ENCODE measurements around the gene NR2C1. TPM values are rescaled to one million over a fixed set of nuclear protein-coding genes. Genes with fewer than 3 reads are reported as not detected.

The NR2C1 gene
- total and polyA plus RNA-seq, 2 of the 8 experiments (the other 6 are each of a cell fraction or from before 2014, with no cell fraction given) = 22.8 to 48.3 TPM

- no peaks in the 10 kb centered on the region for H3K27me3 ChIP-seq (replicated peaks in 1 of 4; ENCODE audit: control insufficient read depth in 3 of 4, extremely low read depth in 1 of 4, insufficient read depth in 3 of 4, low read length in 3 of 4)
- no peak overlapping the region for H2AK5ac ChIP-seq (ENCODE audit: low read depth, low read length)
- H3K79me2 ChIP-seq (ENCODE audit: control insufficient read depth in 1 of 2, insufficient read depth in 2 of 2, low read length in 2 of 2) = no peaks in the 10 kb centered on the region
- no peak overlapping the region for H2BK5ac ChIP-seq (ENCODE audit: low read depth, low read length)
- no peak overlapping the region for H3K4me2 ChIP-seq (ENCODE audit: insufficient read depth in 1 of 2, low read depth in 2 of 2, low read length in 2 of 2)
- ChIA-PET CTCF (ENCODE audit: partially characterized antibody) (interaction anchor here (1.3 kb wide), 1 partner anchor 492 kb away, joined by 4 read pairs; no protein-coding TSS in a partner anchor), POLR2A (ENCODE audit: partially characterized antibody) (no interaction called here)
- H3K36me3 ChIP-seq (ENCODE audit: control insufficient read depth in 2 of 4, insufficient read depth in 4 of 4, low read length in 3 of 4) = peaks cover 0 to 64% (median 7%) of the 10 kb centered on the region in 4 experiments; a peak in 4 of 8 replicates
- no peak overlapping the region for H3K18ac ChIP-seq (ENCODE audit: extremely low read depth, low read length)
- H3K4me3 ChIP-seq (ENCODE audit: extremely low read depth in 1 of 4, insufficient read depth in 2 of 4, low read depth in 3 of 4, low read length in 4 of 4) = no peak overlapping the region
- H4K20me1 ChIP-seq (replicated peaks in 1 of 2; ENCODE audit: control insufficient read depth in 1 of 2, insufficient read depth in 2 of 2, low read length in 2 of 2) = peaks cover 1 to 2% of the 10 kb centered on the region in 2 experiments
- H2BK120ac ChIP-seq (replicated peaks; ENCODE audit: low read depth, low read length) = no peak overlapping the region
- H2BK15ac ChIP-seq (ENCODE audit: low read length) = no peak overlapping the region
- no peak overlapping the region for H2BK20ac ChIP-seq (ENCODE audit: low read length)
- no peaks in the 10 kb centered on the region for H3K79me1 ChIP-seq (ENCODE audit: low read depth, low read length)
- H3K9me3 ChIP-seq (ENCODE audit: insufficient read depth in 2 of 2, low read depth in 1 of 2, low read length in 1 of 2) = no peaks in the 10 kb centered on the region
- no peak overlapping the region for H4K8ac ChIP-seq (ENCODE audit: extremely low read depth, insufficient read depth, low read length)
- no peak overlapping the region for H3K9ac ChIP-seq (replicated peaks in 1 of 4; ENCODE audit: extremely low read depth in 1 of 4, low read depth in 3 of 4, low read length in 3 of 4)
- no peaks in the 10 kb centered on the region for H3K23me2 ChIP-seq (ENCODE audit: low read depth, low read length)
- no peak overlapping the region for H4K91ac ChIP-seq (replicated peaks; ENCODE audit: insufficient read length, low read length)
- no peak overlapping the region for H2BK12ac ChIP-seq (ENCODE audit: low read depth, low read length)
- no peak overlapping the region for H3K14ac ChIP-seq (ENCODE audit: insufficient read length)
- H3K4me1 ChIP-seq (replicated peaks in 1 of 4; ENCODE audit: control insufficient read depth in 3 of 4, insufficient read depth in 4 of 4, low read length in 3 of 4) = no peaks in the 10 kb centered on the region
- 90% methylated on average over 2 of the region's 2 CpGs; no CpG with 5 or more reads in 1 of the 2 experiments for WGBS, 2 experiments (ENCODE audit: extremely low coverage in 1 of 2, insufficient coverage in 1 of 2, insufficient read length in 1 of 2, insufficient replicate concordance in 2 of 2, low coverage in 1 of 2, low lambda C conversion rate in 2 of 2, missing lambda C conversion rate in 1 of 2)
- no peak overlapping the region for H3K27ac ChIP-seq (ENCODE audit: low read depth, low read length)
- no peak for FAIRE-seq
- H3K23ac ChIP-seq (ENCODE audit: insufficient read length) = no peak overlapping the region
- no peak overlapping the region for H3K56ac ChIP-seq (replicated peaks; ENCODE audit: insufficient read length, low read depth, low read length)
- H2AFZ ChIP-seq (ENCODE audit: low read length) = no peak overlapping the region
- H3K4ac ChIP-seq (replicated peaks; ENCODE audit: insufficient read length, low read depth, low read length) = no peak overlapping the region
- no peak overlapping the region for H4K5ac ChIP-seq (ENCODE audit: insufficient read length, low read depth, low read length)
- DNase-seq (ENCODE audit: low read depth in 1 of 2, low spot score in 2 of 2) = no peak
- TF ChIP-seq POLR2AphosphoS5 (IDR thresholded peaks at IDR 0.05; ENCODE audit: low read depth, low read length) (no peak), YY1 (IDR thresholded peaks at IDR 0.05; ENCODE audit: low read depth, low read length) (no peak), CBX5 (IDR thresholded peaks at IDR 0.05; ENCODE audit: low read depth, low read length) (no peak), TBP (IDR thresholded peaks at IDR 0.05; ENCODE audit: low read depth, low read length) (no peak), ZNF274 (IDR thresholded peaks at IDR 0.05; ENCODE audit: borderline replicate concordance, extremely low read depth, low read length) (no peak), CREB1 (IDR thresholded peaks at IDR 0.05) (no peak), SUZ12 (IDR thresholded peaks at IDR 0.05; ENCODE audit: low read length) (no peak), HDAC6 (IDR thresholded peaks at IDR 0.05; ENCODE audit: low read depth, low read length) (no peak), E2F6 (IDR thresholded peaks at IDR 0.05) (no peak), NRF1 (IDR thresholded peaks at IDR 0.05; ENCODE audit: low read depth, low read length) (no peak), BCL11A (IDR thresholded peaks at IDR 0.05; ENCODE audit: low read depth in 2 of 2, low read length in 2 of 2) (no peak), RBBP5 (IDR thresholded peaks at IDR 0.05; ENCODE audit: borderline replicate concordance, low read depth, low read length) (no peak), KDM1A (IDR thresholded peaks at IDR 0.05; ENCODE audit: borderline replicate concordance, low read length) (no peak), CBX8 (IDR thresholded peaks at IDR 0.05; ENCODE audit: borderline replicate concordance, low read depth, low read length) (no peak), NANOG (IDR thresholded peaks at IDR 0.05; ENCODE audit: insufficient read depth, low read depth, low read length, poor library complexity, severe bottlenecking) (no peak)
These were observed 35.5 kb downstream of the NR2C1 start for GRCh38 chr12:95037906-95038305.
